Gastrocnemius medialis (tissue), 4 donors: ENCODE results near the gene SLC7A4. TPM values are rescaled to one million over a fixed set of nuclear protein-coding genes. Genes with fewer than 3 reads are reported as not detected.

Experiments
- ATAC-seq, 2 donors: fragments of 150-250 bp; one replicate each; pipeline ENCODE4 v1.9.1; 2016
- DNase-seq, 2 donors: peaks; one replicate each; pipeline ENCODE4 v3.0.0-alpha.2; 2019
- H3K27ac ChIP-seq, 4 donors: fragments of 200-600 bp; sonication (generic); 1 replicate in 1 of 4; 2 replicates in 3 of 4; pipeline ENCODE4 v1.5.1; 2016 to 2018; ENCODE audit warnings: mild to moderate bottlenecking in 2 of 4, moderate library complexity in 1 of 4
- H3K27me3 ChIP-seq, 3 donors: fragments of 200-600 bp; sonication (generic) in 2 of 3; 1 replicate in 1 of 3; 2 replicates in 2 of 3; pipeline versions ENCODE4 v1.5.1 to v1.6.0; 2016 to 2019; ENCODE audit warnings: mild to moderate bottlenecking in 1 of 3, moderate library complexity in 1 of 3
- H3K36me3 ChIP-seq, 2 donors: fragments of 200-600 bp; sonication (generic) in 1 of 2; one replicate each; pipeline ENCODE4 v1.5.1; 2017 to 2018
- H3K4me1 ChIP-seq, 2 donors: fragments of 200-600 bp; sonication (generic) in 1 of 2; one replicate each; pipeline ENCODE4 v1.5.1; 2016 to 2017; ENCODE audit warnings: mild to moderate bottlenecking in 2 of 2
- H3K4me3 ChIP-seq, 4 donors: fragments of 200-600 bp; sonication (generic) in 3 of 4; 1 replicate in 1 of 4; 2 replicates in 3 of 4; pipeline ENCODE4 v1.5.1; 2016 to 2019; ENCODE audit warnings: mild to moderate bottlenecking in 2 of 4
- H3K9me3 ChIP-seq, 3 donors: fragments of 200-600 bp; sonication (generic) in 2 of 3; 1 replicate in 1 of 3; 2 replicates in 2 of 3; pipeline ENCODE4 v1.5.1; 2016 to 2019
- POLR2A ChIP-seq, 2 donors: fragments of 450-650 bp; IDR thresholded peaks; one replicate each; pipeline ENCODE4 v1.6.1; 2017; ENCODE audit warnings: antibody characterized with exemption in 2 of 2, mild to moderate bottlenecking in 2 of 2, moderate library complexity in 2 of 2
- in situ Hi-C, 4 donors: fragments of 200-750 bp; cut with MboI; loops; one replicate each; pipeline versions ENCODE4 v1.15.0 to v1.8.0; 2017; ENCODE audit warnings: low sequenced_read_pairs in 4 of 4
- intact Hi-C: fragments of 100-400 bp; cut with DNase I; formaldehyde crosslinking; loops from one replicate; pipeline ENCODE4 v1.15.1; 2023; ENCODE audit warnings: low total_unique reads
- total RNA-seq, 4 donors: library from RNA; depleted of rRNA; stranded (reverse); fragments of >200 nt; gene quantifications; one replicate each; pipeline versions ENCODE4 v1.1.0 to v1.2.3, GENCODE V29; 2016
- TF ChIP-seq, protein P1 (sequence below), 5 experiments: fragments of 450-650 bp in 3 of 5; fragments of 200-600 bp in 2 of 5; sonication (generic) in 2 of 5; IDR thresholded peaks in 4 of 5; conservative IDR thresholded peaks in 1 of 5; 1 replicate in 4 of 5; 2 replicates in 1 of 5; pipeline ENCODE4 v1.5.1; 2016 to 2019; ENCODE audit warnings: antibody characterized with exemption in 5 of 5, mild to moderate bottlenecking in 3 of 5, moderate library complexity in 3 of 5

SLC7A4 gene
- total RNA-seq, 4 donors from 2014 or later, result not detected

DNA sequence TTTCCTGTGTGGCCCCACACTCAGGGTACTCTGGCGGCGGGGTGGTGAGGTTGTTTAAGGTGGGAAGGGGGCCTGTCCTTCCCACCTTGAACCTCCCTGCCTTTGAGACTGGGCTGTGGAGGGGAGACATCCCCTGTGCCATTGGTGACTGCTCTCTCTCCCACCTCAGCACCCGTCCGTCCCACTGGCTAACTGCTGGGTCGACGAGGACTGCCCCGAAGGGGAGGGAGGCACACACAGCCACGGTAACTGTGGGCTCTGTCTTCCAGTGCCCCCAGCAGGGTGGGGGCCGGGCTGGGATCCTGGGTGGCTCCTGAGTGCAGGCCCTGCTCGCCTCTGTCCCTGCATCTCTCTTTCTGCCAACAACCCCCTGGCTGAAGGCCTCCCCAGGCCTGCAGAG is 9.9 kb downstream of the SLC7A4 start:
- intact Hi-C loops (no loop called here), in situ Hi-C loops (no loop called here)
- Histone ChIP-seq H3K4me1 (no peaks in the 10 kb centered on the region), H3K27me3 (no peaks in the 10 kb centered on the region), H3K36me3 (peaks cover 0 to 18% of the 10 kb centered on the region in 2 donors), H3K4me3 (no peak overlapping the region), H3K9me3 (no peaks in the 10 kb centered on the region), H3K27ac (no peak overlapping the region)
- DNase-seq (no peak), ATAC-seq (no peak)
- no peak for TF ChIP-seq POLR2A (IDR thresholded peaks at IDR 0.05)
- TF ChIP-seq, protein P1, sequence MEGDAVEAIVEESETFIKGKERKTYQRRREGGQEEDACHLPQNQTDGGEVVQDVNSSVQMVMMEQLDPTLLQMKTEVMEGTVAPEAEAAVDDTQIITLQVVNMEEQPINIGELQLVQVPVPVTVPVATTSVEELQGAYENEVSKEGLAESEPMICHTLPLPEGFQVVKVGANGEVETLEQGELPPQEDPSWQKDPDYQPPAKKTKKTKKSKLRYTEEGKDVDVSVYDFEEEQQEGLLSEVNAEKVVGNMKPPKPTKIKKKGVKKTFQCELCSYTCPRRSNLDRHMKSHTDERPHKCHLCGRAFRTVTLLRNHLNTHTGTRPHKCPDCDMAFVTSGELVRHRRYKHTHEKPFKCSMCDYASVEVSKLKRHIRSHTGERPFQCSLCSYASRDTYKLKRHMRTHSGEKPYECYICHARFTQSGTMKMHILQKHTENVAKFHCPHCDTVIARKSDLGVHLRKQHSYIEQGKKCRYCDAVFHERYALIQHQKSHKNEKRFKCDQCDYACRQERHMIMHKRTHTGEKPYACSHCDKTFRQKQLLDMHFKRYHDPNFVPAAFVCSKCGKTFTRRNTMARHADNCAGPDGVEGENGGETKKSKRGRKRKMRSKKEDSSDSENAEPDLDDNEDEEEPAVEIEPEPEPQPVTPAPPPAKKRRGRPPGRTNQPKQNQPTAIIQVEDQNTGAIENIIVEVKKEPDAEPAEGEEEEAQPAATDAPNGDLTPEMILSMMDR (IDR thresholded peaks at IDR 0.05 in 4 of 5, conservative IDR thresholded peaks at IDR 0.05 in 1 of 5), result no peak

GRCh38 chr22:21020802-21021429 is 11.4 kb downstream of the SLC7A4 start:
- TF ChIP-seq, protein P1 (IDR thresholded peaks at IDR 0.05 in 4 of 5, conservative IDR thresholded peaks at IDR 0.05 in 1 of 5), result peak; percentile 13 to 44 (median 31)
- no peak for TF ChIP-seq POLR2A (IDR thresholded peaks at IDR 0.05)
- H3K9me3 ChIP-seq, result no peaks in the 10 kb centered on the region
- no peak overlapping the region for H3K4me3 ChIP-seq
- H3K4me1 ChIP-seq, result peaks cover 2 to 3% of the 10 kb centered on the region in 2 donors
- H3K36me3 ChIP-seq, result peaks cover 0 to 14% of the 10 kb centered on the region in 2 donors
- H3K27ac ChIP-seq, result no peak overlapping the region
- peak in 1 of 2 donors; percentile 39 for ATAC-seq
- DNase-seq, result no peak
- no peaks in the 10 kb centered on the region for H3K27me3 ChIP-seq
- intact Hi-C loops (no loop called here), in situ Hi-C loops (no loop called here)

- Histone ChIP-seq H3K4me1 (peaks cover 12 to 26% of the 10 kb centered on the region in 2 donors), H3K27me3 (no peaks in the 10 kb centered on the region), H3K27ac (no peak overlapping the region), H3K4me3 (no peak overlapping the region), H3K36me3 (peaks cover 0 to 4% of the 10 kb centered on the region in 2 donors), H3K9me3 (no peaks in the 10 kb centered on the region)
- in situ Hi-C loops (no loop called here), intact Hi-C loops (loop anchor here (5.0 kb wide), 2 partner anchors 36 to 624 kb away; partner anchors contain the start of genes LZTR1 and SDF2L1)
- ATAC-seq (no peak), DNase-seq (no peak)
- TF ChIP-seq POLR2A (IDR thresholded peaks at IDR 0.05), result no peak
- TF ChIP-seq, protein P1 (IDR thresholded peaks at IDR 0.05 in 4 of 5, conservative IDR thresholded peaks at IDR 0.05 in 1 of 5), result no peak
These were observed 14.0 kb downstream of the SLC7A4 start for GRCh38 chr22:21018314-21018713.

GRCh38 chr22:21016644-21017420 is 15.5 kb downstream of the SLC7A4 start:
- Histone ChIP-seq H3K36me3 (no peaks in the 10 kb centered on the region), H3K27me3 (no peaks in the 10 kb centered on the region), H3K4me3 (no peak overlapping the region), H3K9me3 (no peaks in the 10 kb centered on the region), H3K4me1 (peaks cover 12 to 26% of the 10 kb centered on the region in 2 donors), H3K27ac (peak overlapping the region in 3 of 4 donors; percentile 90 to 96 (median 95))
- in situ Hi-C loops, result no loop called here
- no peak for TF ChIP-seq POLR2A (IDR thresholded peaks at IDR 0.05)
- intact Hi-C loops, result loop anchor here (5.0 kb wide), 2 partner anchors 35 to 625 kb away; partner anchors contain the start of genes LZTR1 and SDF2L1
- no peak for DNase-seq
- ATAC-seq, result no peak

DNA sequence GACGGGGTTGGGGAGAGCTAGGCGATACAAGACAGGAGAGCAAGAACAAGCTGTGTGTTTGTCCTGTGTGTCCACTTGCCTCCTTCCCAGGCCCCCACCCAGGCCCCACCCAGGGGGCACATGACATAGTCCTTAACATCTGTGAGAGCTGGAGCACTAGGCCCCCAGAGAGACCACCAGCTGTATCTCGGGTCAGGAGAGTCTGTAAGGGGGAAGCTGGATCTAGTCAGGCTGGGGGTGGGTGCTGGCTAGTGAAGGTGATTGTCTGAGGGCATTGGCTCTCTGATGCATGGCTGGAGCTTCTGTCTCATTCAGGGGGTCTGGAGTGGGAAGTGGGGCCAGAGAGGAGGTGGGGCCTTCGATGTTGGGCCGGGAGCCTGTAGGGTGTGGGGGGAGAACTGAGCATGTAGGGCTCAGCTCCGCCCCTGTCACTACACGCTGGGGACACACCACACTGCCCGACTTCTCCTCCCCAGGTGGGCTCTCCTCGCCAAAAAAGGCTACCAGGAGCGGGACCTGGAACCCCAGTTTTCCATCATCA is 16.8 kb downstream of the SLC7A4 start:
- Histone ChIP-seq H3K9me3 (no peaks in the 10 kb centered on the region), H3K4me1 (peaks cover 12 to 26% of the 10 kb centered on the region in 2 donors), H3K36me3 (no peaks in the 10 kb centered on the region), H3K4me3 (peak overlapping the region; percentile 56 to 81 (median 73)), H3K27me3 (no peaks in the 10 kb centered on the region), H3K27ac (peak overlapping the region; percentile 90 to 96 (median 94))
- intact Hi-C loops (loop anchor here (1.0 to 5.0 kb wide), 3 partner anchors 30 to 627 kb away; partner anchors contain the start of genes LRRC74B, LZTR1 and SDF2L1), in situ Hi-C loops (no loop called here)
- peak in 1 of 2 donors; percentile 37 for DNase-seq
- TF ChIP-seq, protein P1 (IDR thresholded peaks at IDR 0.05 in 4 of 5, conservative IDR thresholded peaks at IDR 0.05 in 1 of 5), result no peak
- TF ChIP-seq POLR2A (IDR thresholded peaks at IDR 0.05), result no peak
- peak; percentile 25 to 48 for ATAC-seq
